SK-N-SH (cell line): ENCODE measurements around the gene ZDHHC7. TPM values are rescaled to one million over a fixed set of nuclear protein-coding genes. Genes with fewer than 3 reads are reported as not detected.
"Not testable (repeated sequence)": the region's sequence is repeated elsewhere in the genome, so short reads cannot be mapped to it uniquely, and the experiment has no call there.

Source experiments
- CTCF ChIA-PET: fragments of 300-600, 350-600 bp; formaldehyde crosslinking; extraction: SDS; loops from one replicate; lab custom pipeline; 2021; lab: Yijun Ruan, JAX
- POLR2A ChIA-PET: fragments of 350-600 bp; sonication (Branson Sonifier 250); formaldehyde crosslinking; extraction: SDS; loops from one replicate; lab custom pipeline; 2020; ENCODE audit warnings: antibody characterized with exemption, inconsistent platforms; lab: Yijun Ruan, JAX
- DNase-seq: peaks from one replicate; pipeline ENCODE4 v3.0.0; 2012
- H2AFZ ChIP-seq: fragments of 200-600 bp; sonication (generic); 2 replicates; pipeline ENCODE4 v1.8.1; 2016; ENCODE audit warnings: antibody characterized with exemption, mild to moderate bottlenecking, low read depth
- H3F3A ChIP-seq: fragments of 200-600 bp; sonication (generic); replicated peaks from 2 replicates; pipeline ENCODE3; 2016; ENCODE audit warnings: antibody characterized with exemption, mild to moderate bottlenecking; ENCODE audit not compliant: insufficient read depth
- H3K27ac ChIP-seq, 2 experiments: fragments of 200-500 bp in 1 of 2; fragments of 200-600 bp in 1 of 2; sonication (Bioruptor generic) in 1 of 2; sonication (generic), shearing (Covaris generic) in 1 of 2; 2 replicates each; pipeline versions ENCODE4 v1.5.1 to v1.6.1; 2014 to 2016; ENCODE audit warnings: low read depth in 2 of 2, inconsistent platforms in 1 of 2, low read length in 1 of 2, mild to moderate bottlenecking in 1 of 2, mixed read lengths in 1 of 2
- H3K27me3 ChIP-seq: fragments of 200-600 bp; sonication (generic), shearing (Covaris generic); 2 replicates; pipeline ENCODE4 v1.6.1; 2016; ENCODE audit warnings: mixed run types; ENCODE audit not compliant: insufficient read depth
- H3K36me3 ChIP-seq, 2 experiments: fragments of 200-500 bp in 1 of 2; fragments of 200-600 bp in 1 of 2; sonication (Bioruptor generic) in 1 of 2; sonication (generic) in 1 of 2; replicated peaks in 1 of 2; 2 replicates each; pipeline versions ENCODE3 to v1.5.1; 2014 to 2016; ENCODE audit warnings: low read length in 1 of 2, mild to moderate bottlenecking in 1 of 2; ENCODE audit not compliant: insufficient read depth in 2 of 2, control insufficient read depth in 1 of 2
- H3K4me1 ChIP-seq, 2 experiments: fragments of 200-500 bp in 1 of 2; fragments of 200-600 bp in 1 of 2; sonication (Bioruptor generic) in 1 of 2; sonication (generic), shearing (Covaris generic) in 1 of 2; 2 replicates each; pipeline versions ENCODE4 v1.5.1 to v1.6.1; 2014 to 2016; ENCODE audit warnings: low read depth in 1 of 2, low read length in 1 of 2, mixed run types in 1 of 2; ENCODE audit not compliant: insufficient read depth in 2 of 2, control insufficient read depth in 1 of 2
- H3K4me2 ChIP-seq: fragments of 200-600 bp; sonication (generic), shearing (Covaris generic); 2 replicates; pipeline ENCODE4 v1.6.1; 2017; ENCODE audit warnings: mixed run types
- H3K4me3 ChIP-seq, 2 experiments: fragments of 200-500 bp in 1 of 2; fragments of 200-600 bp in 1 of 2; sonication (Bioruptor generic) in 1 of 2; sonication (generic), shearing (Covaris generic) in 1 of 2; 2 replicates each; pipeline versions ENCODE4 v1.5.1 to v1.8.1; 2014 to 2016; ENCODE audit warnings: low read depth in 2 of 2, inconsistent platforms in 1 of 2, low read length in 1 of 2, mild to moderate bottlenecking in 1 of 2, mixed read lengths in 1 of 2, moderate library complexity in 1 of 2
- H3K79me2 ChIP-seq: fragments of 200-600 bp; sonication (generic); 2 replicates; pipeline ENCODE4 v1.8.1; 2017; ENCODE audit warnings: mild to moderate bottlenecking; ENCODE audit not compliant: insufficient read depth
- H3K9ac ChIP-seq: fragments of 200-600 bp; sonication (generic); 2 replicates; pipeline ENCODE4 v1.6.1; 2017; ENCODE audit warnings: mixed run types
- H3K9me2 ChIP-seq: fragments of 200-600 bp; sonication (generic); 2 replicates; pipeline ENCODE4 v1.6.1; 2017; ENCODE audit warnings: mixed run types
- H3K9me3 ChIP-seq: fragments of 200-600 bp; sonication (generic); 2 replicates; pipeline ENCODE4 v1.6.1; 2017; ENCODE audit warnings: mixed run types, mild to moderate bottlenecking, moderate library complexity
- H4K20me1 ChIP-seq: fragments of 200-600 bp; sonication (generic); 2 replicates; pipeline ENCODE4 v1.6.1; 2017; ENCODE audit warnings: mild to moderate bottlenecking, mixed run types; ENCODE audit not compliant: insufficient read depth
- GATA2 ChIP-seq: sonication (generic); formaldehyde crosslinking; IDR thresholded peaks from 2 replicates; pipeline ENCODE4 v1.5.0; 2020; ENCODE audit warnings: mild to moderate bottlenecking, missing genetic modification reagents
- MXI1 ChIP-seq: IDR thresholded peaks from 2 replicates; pipeline ENCODE4 v1.6.1; 2012; ENCODE audit warnings: mild to moderate bottlenecking, low read depth, low read length, improper control_type of control experiment
- POLR2AphosphoS5 ChIP-seq: IDR thresholded peaks from 2 replicates; pipeline ENCODE4 v1.6.1; 2012; ENCODE audit warnings: low read depth, low read length
- RXRA ChIP-seq: IDR thresholded peaks from 2 replicates; pipeline ENCODE4 v1.4.0; 2012; ENCODE audit warnings: low read depth, mild to moderate bottlenecking, borderline replicate concordance
- WGBS: methylation state at CpG from one replicate; pipeline ENCODE4 v1.1.6; 2017; ENCODE audit warnings: low lambda C conversion rate; 5-methylcytosine and 5-hydroxymethylcytosine counted together
- polyA plus RNA-seq, 3 experiments: library from polyadenylated mRNA; depleted of rRNA; stranded (reverse); fragments of >200 nt; gene quantifications; 2 replicates each; pipeline ENCODE4 v1.2.3, GENCODE V29; 2012
- TF ChIP-seq, protein P1 (sequence below): IDR thresholded peaks from 2 replicates; pipeline ENCODE4 v1.6.1; 2012; ENCODE audit warnings: mild to moderate bottlenecking, low read depth, low read length, moderate library complexity
- TF ChIP-seq, protein P2 (sequence below): fragments of 150-350 bp; IDR thresholded peaks from 2 replicates; pipeline ENCODE4 v1.6.1; 2017; ENCODE audit warnings: antibody characterized with exemption, low read length, low read depth, borderline replicate concordance

ZDHHC7 gene
- polyA plus RNA-seq, 1 of the 3 experiments (the other 2 are of a cell fraction): 114 TPM

DNA sequence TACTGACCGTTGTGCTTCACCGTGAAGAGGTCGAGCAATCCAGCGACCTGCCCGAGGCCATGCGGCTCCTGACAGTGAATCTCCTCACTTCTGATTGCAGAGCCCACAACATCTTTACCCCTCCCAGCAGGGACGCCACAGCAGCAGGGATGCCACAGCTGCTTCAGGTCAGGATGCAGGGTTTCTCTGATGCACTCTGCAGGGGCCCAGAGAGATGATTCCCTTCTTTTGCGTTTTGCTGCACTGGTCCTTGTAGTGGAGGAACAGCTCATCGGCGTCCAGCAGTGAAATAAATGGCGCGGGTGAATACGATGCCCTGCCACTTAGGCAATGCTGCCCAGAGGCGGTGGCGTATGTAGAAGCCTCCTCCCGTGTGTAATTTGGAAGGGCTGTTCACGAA, 21.8 kb upstream of the ZDHHC7 start:
- no peak for DNase-seq

DNA sequence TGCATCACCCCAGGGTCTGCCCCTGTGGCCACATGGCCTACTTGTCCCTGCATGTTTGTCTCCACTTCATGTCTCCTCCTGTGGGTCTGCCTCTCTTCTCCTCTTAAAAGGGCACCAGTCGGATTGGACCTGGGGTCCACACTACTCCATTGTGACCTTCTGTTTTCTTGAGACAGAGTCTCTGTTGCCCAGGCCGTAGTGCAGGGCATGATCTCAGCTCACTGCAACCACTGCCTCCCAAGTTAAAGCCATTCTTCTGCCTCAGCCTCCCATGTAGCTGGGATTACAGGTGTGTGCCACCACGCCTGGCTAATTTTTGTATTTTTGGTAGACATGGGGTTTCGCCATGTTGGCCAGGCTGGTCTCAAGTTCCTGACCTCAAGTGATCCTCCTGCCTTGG, 20.9 kb upstream of the ZDHHC7 start:
- H3K36me3 ChIP-seq, H3K4me3 ChIP-seq, H2AFZ ChIP-seq, CTCF ChIA-PET, H3K9me2 ChIP-seq, H3K9ac ChIP-seq, H3K9me3 ChIP-seq, H3K27me3 ChIP-seq, H3K27ac ChIP-seq, DNase-seq, H3K4me2 ChIP-seq, H4K20me1 ChIP-seq, POLR2A ChIA-PET, H3K79me2 ChIP-seq: not testable (repeated sequence)
- Histone ChIP-seq H3K4me1 (peaks cover 11 to 20% of the 10 kb centered on the region in 2 experiments), H3F3A (peaks cover 34% of the 10 kb centered on the region)
- 100% methylated on average over 4 of the region's 4 CpGs for WGBS

More for the DNA sequence above, 21.8 kb upstream of the ZDHHC7 start:
- H3K79me2 ChIP-seq: peaks cover 7% of the 10 kb centered on the region; the same call in 1 of the 2 replicates
- 89% methylated on average over 17 of the region's 17 CpGs for WGBS
- H3K9ac ChIP-seq: no peak overlapping the region
- no peaks in the 10 kb centered on the region for H3K27me3 ChIP-seq
- peaks cover 9 to 18% of the 10 kb centered on the region in 2 experiments for H3K4me1 ChIP-seq
- H3K4me3 ChIP-seq: no peak overlapping the region
- no peaks in the 10 kb centered on the region for H3K9me2 ChIP-seq
- TF ChIP-seq POLR2AphosphoS5 (no peak), GATA2 (CRISPR knock-in tag) (no peak), RXRA (no peak), MXI1 (no peak)
- TF ChIP-seq, protein P1, sequence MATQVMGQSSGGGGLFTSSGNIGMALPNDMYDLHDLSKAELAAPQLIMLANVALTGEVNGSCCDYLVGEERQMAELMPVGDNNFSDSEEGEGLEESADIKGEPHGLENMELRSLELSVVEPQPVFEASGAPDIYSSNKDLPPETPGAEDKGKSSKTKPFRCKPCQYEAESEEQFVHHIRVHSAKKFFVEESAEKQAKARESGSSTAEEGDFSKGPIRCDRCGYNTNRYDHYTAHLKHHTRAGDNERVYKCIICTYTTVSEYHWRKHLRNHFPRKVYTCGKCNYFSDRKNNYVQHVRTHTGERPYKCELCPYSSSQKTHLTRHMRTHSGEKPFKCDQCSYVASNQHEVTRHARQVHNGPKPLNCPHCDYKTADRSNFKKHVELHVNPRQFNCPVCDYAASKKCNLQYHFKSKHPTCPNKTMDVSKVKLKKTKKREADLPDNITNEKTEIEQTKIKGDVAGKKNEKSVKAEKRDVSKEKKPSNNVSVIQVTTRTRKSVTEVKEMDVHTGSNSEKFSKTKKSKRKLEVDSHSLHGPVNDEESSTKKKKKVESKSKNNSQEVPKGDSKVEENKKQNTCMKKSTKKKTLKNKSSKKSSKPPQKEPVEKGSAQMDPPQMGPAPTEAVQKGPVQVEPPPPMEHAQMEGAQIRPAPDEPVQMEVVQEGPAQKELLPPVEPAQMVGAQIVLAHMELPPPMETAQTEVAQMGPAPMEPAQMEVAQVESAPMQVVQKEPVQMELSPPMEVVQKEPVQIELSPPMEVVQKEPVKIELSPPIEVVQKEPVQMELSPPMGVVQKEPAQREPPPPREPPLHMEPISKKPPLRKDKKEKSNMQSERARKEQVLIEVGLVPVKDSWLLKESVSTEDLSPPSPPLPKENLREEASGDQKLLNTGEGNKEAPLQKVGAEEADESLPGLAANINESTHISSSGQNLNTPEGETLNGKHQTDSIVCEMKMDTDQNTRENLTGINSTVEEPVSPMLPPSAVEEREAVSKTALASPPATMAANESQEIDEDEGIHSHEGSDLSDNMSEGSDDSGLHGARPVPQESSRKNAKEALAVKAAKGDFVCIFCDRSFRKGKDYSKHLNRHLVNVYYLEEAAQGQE: no peak
- TF ChIP-seq, protein P2, sequence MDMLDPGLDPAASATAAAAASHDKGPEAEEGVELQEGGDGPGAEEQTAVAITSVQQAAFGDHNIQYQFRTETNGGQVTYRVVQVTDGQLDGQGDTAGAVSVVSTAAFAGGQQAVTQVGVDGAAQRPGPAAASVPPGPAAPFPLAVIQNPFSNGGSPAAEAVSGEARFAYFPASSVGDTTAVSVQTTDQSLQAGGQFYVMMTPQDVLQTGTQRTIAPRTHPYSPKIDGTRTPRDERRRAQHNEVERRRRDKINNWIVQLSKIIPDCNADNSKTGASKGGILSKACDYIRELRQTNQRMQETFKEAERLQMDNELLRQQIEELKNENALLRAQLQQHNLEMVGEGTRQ: no peak
- H3K27ac ChIP-seq: no peak overlapping the region
- H4K20me1 ChIP-seq: no peaks in the 10 kb centered on the region
- ChIA-PET POLR2A (no interaction called here), CTCF (no interaction called here)
- no peak overlapping the region for H3K4me2 ChIP-seq
- peaks cover 37% of the 10 kb centered on the region for H3F3A ChIP-seq
- H3K9me3 ChIP-seq: no peaks in the 10 kb centered on the region
- no peaks in the 10 kb centered on the region for H3K36me3 ChIP-seq
- H2AFZ ChIP-seq: no peak overlapping the region
